Ishikawa (cell line): Measurements from ENCODE around the gene TAC4.

Experiments
- CEBPB ChIP-seq: IDR thresholded peaks from 2 replicates; pipeline ENCODE4 v1.6.1; 2012
- CREB1 ChIP-seq: IDR thresholded peaks from 2 replicates; pipeline ENCODE4 v1.6.1; 2012; ENCODE audit warnings: low read depth
- EGR1 ChIP-seq: IDR thresholded peaks from 2 replicates; pipeline ENCODE4 v1.6.1; 2012
- EP300 ChIP-seq: IDR thresholded peaks from 2 replicates; pipeline ENCODE4 v1.6.1; 2012; ENCODE audit warnings: borderline replicate concordance
- FOXM1 ChIP-seq: IDR thresholded peaks from 2 replicates; pipeline ENCODE4 v1.6.1; 2012; ENCODE audit warnings: low read depth, borderline replicate concordance
- NFIC ChIP-seq: IDR thresholded peaks from 2 replicates; pipeline ENCODE4 v1.6.1; 2012
- RAD21 ChIP-seq: IDR thresholded peaks from 2 replicates; pipeline ENCODE4 v1.6.1; 2012; ENCODE audit warnings: low read depth
- TAF1 ChIP-seq: IDR thresholded peaks from 2 replicates; pipeline ENCODE4 v1.6.1; 2012; ENCODE audit warnings: low read depth, mild to moderate bottlenecking
- TCF12 ChIP-seq: IDR thresholded peaks from 2 replicates; pipeline ENCODE4 v1.6.1; 2012; ENCODE audit warnings: low read depth
- TEAD4 ChIP-seq: IDR thresholded peaks from 2 replicates; pipeline ENCODE4 v1.6.1; 2012
- YY1 ChIP-seq: IDR thresholded peaks from 2 replicates; pipeline ENCODE4 v1.6.1; 2012; ENCODE audit warnings: low read depth
- ZBTB7A ChIP-seq: IDR thresholded peaks from 2 replicates; pipeline ENCODE4 v1.6.1; 2012; ENCODE audit warnings: low read depth
- TF ChIP-seq, protein P1 (sequence below): IDR thresholded peaks from 2 replicates; pipeline ENCODE4 v1.6.1; 2012
- TF ChIP-seq, protein P2 (sequence below): IDR thresholded peaks from 2 replicates; pipeline ENCODE4 v1.6.1; 2012
- TF ChIP-seq, protein P3 (sequence below): IDR thresholded peaks from 2 replicates; pipeline ENCODE4 v1.6.1; 2012; ENCODE audit warnings: low read depth, mild to moderate bottlenecking

TAC4 gene

DNA sequence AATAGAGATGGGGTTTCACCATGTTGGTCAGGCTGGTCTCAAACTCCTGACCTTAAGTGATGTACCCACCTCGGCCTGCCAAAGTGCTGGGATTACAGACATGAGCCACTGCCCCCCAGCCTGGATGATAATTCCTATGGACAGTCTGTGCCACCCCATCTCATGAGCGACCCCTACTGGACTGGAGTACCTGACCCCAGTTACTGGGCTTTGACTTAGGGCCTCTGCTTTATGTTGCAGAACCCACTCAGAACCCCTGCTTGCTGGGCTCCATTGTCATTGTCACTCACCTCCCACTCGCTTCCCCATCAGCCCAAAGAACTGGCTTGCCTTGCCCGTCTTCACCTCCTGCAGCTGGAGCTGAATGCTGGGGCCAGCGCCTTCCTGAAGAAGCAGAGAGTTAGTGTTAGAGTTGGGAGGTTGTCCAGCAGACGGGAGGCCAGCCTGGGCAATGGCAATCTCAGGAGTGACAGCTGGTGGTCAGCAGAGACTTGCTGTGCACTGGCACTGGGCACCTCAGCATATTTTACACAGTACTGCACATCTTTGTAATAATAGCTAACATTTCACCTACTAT is 4.0 kb downstream of the TAC4 start:
- TF ChIP-seq RAD21 (peak; percentile 50; the same call in 1 of the 2 replicates), CREB1 (no peak)

DNA sequence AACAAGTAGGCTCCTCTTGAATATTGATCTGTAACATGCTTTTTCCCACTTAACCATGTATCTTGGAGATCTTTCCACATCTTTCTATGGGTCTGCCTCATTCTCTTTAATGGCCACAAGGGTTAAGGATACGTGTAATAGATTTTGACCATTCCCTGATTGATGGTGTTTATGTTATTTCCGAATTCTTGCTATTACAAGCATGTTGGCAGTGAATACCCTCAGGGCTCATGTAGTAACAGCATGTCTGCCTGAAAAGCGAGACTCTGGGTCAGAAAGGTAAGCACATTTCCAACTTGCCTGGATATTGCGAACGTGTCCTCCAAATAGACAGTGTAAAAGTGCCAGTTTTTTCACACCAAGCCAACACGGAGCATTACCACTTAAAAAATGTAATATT is 5.0 kb downstream of the TAC4 start:
- TF ChIP-seq YY1 (no peak), EGR1 (no peak), CEBPB (no peak), CREB1 (no peak), RAD21 (no peak), TEAD4 (no peak), FOXM1 (no peak), EP300 (no peak), ZBTB7A (no peak), NFIC (no peak), TAF1 (no peak), TCF12 (no peak)
- TF ChIP-seq, protein P1, sequence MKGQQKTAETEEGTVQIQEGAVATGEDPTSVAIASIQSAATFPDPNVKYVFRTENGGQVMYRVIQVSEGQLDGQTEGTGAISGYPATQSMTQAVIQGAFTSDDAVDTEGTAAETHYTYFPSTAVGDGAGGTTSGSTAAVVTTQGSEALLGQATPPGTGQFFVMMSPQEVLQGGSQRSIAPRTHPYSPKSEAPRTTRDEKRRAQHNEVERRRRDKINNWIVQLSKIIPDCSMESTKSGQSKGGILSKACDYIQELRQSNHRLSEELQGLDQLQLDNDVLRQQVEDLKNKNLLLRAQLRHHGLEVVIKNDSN: no peak
- TF ChIP-seq, protein P2, sequence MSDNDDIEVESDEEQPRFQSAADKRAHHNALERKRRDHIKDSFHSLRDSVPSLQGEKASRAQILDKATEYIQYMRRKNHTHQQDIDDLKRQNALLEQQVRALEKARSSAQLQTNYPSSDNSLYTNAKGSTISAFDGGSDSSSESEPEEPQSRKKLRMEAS: no peak
- TF ChIP-seq, protein P3, sequence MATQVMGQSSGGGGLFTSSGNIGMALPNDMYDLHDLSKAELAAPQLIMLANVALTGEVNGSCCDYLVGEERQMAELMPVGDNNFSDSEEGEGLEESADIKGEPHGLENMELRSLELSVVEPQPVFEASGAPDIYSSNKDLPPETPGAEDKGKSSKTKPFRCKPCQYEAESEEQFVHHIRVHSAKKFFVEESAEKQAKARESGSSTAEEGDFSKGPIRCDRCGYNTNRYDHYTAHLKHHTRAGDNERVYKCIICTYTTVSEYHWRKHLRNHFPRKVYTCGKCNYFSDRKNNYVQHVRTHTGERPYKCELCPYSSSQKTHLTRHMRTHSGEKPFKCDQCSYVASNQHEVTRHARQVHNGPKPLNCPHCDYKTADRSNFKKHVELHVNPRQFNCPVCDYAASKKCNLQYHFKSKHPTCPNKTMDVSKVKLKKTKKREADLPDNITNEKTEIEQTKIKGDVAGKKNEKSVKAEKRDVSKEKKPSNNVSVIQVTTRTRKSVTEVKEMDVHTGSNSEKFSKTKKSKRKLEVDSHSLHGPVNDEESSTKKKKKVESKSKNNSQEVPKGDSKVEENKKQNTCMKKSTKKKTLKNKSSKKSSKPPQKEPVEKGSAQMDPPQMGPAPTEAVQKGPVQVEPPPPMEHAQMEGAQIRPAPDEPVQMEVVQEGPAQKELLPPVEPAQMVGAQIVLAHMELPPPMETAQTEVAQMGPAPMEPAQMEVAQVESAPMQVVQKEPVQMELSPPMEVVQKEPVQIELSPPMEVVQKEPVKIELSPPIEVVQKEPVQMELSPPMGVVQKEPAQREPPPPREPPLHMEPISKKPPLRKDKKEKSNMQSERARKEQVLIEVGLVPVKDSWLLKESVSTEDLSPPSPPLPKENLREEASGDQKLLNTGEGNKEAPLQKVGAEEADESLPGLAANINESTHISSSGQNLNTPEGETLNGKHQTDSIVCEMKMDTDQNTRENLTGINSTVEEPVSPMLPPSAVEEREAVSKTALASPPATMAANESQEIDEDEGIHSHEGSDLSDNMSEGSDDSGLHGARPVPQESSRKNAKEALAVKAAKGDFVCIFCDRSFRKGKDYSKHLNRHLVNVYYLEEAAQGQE: no peak

DNA sequence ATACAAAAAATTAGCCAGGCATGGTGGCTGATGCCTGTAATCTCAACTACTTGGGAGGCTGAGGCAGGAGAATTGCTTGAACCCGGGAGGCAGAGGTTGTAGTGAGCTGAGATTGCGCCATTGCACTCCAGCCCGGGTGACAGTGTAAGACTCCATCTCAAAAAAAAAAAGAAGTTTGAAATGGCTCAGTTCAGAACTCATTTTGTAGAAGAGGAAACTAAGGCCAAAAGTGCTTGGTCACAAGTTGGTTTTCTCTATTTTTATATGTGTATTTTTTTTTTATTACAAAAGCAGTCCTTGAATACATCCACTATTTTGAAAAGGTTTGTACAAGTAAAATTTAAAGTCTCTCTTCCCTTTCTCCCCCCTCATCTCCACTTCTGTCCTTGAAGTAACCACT is 5.5 kb downstream of the TAC4 start:
- TF ChIP-seq YY1: no peak
- TF ChIP-seq EGR1: no peak
- TF ChIP-seq, protein P2: no peak
- no peak for TF ChIP-seq CREB1
- TF ChIP-seq TAF1: no peak
- no peak for TF ChIP-seq FOXM1
- no peak for TF ChIP-seq CEBPB
- TF ChIP-seq, protein P1: no peak
- TF ChIP-seq ZBTB7A: no peak
- TF ChIP-seq TCF12: no peak
- no peak for TF ChIP-seq TEAD4
- no peak for TF ChIP-seq NFIC

DNA sequence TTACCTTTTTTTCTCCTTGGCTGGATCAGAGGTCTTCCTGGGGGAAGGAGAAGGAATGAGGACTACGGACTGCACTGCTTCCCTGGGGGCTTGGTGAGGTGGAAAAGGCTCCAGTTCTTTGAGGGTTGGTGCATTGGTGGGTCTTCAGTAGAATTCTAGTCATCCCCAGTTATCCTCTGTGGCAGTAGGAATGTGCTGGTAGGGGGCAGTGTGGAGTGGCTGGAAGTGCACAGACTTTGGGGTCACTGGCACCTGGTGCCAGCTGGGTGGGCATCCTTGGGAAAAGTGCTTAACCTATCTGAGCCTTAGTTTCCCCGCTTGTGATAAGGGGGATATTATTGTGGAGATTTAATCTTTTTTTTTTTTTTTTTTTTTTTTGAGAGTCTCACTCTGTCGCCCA is 6.3 kb downstream of the TAC4 start:
- TF ChIP-seq, protein P3: no peak
- TF ChIP-seq EP300 (no peak), TEAD4 (no peak), NFIC (no peak), CREB1 (no peak), FOXM1 (no peak), TAF1 (no peak), CEBPB (no peak), TCF12 (no peak), EGR1 (no peak), ZBTB7A (no peak), RAD21 (no peak), YY1 (no peak)
- TF ChIP-seq, protein P1: no peak
- TF ChIP-seq, protein P2: no peak

DNA sequence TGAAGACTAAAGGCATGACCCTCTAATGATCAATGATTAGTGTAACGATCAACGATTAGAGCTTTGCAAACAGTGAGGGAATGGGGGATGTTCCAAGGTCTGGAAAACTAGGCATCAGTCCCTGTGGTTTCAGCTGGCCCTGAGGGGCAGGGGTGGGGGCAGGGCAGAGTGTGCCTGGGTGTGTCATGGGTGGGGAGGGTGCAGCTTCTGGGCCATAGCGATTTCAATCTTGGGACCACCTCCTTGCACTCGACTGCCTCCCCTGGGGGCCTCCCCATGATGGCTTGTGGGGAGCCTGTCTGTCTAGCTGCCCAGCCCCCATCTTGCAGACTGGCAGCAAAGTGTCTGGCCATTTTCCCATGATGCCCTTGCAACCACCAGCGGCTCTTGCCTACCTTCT is 8.4 kb downstream of the TAC4 start:
- TF ChIP-seq, protein P2: no peak
- TF ChIP-seq CREB1: no peak
- TF ChIP-seq YY1: no peak
- no peak for TF ChIP-seq FOXM1
- no peak for TF ChIP-seq RAD21
- TF ChIP-seq, protein P1: no peak
- no peak for TF ChIP-seq NFIC
